ENCODE measurements around the gene FAM222A. TPM values are rescaled to one million over a fixed set of nuclear protein-coding genes. Genes with fewer than 3 reads are reported as not detected.

FAM222A gene
- total and polyA plus RNA-seq, 2 of the 4 experiments (the other 2 are of a cell fraction) = under 0.01 to 0.32 TPM

- no peaks in the 10 kb centered on the region for H3K36me3 ChIP-seq (ENCODE audit: control insufficient read depth, insufficient read depth, low read length)
- H3K23ac ChIP-seq (ENCODE audit: low read depth, low read length) = no peak overlapping the region
- no peak overlapping the region for H2BK20ac ChIP-seq (ENCODE audit: low read depth, low read length)
- in situ Hi-C loops (cut with MboI; ENCODE audit: low sequenced_read_pairs) (no loop called here), dilution Hi-C loops (cut with HindIII; ENCODE audit: low sequenced_read_pairs, unreplicated experiment) (no loop called here), intact Hi-C loops (cut with micrococcal nuclease) (no loop called here)
- ChIA-PET POLR2A (ENCODE audit: unreplicated experiment) (no interaction called here), CTCF (no interaction called here)
- no peaks in the 10 kb centered on the region for H3K9me1 ChIP-seq (ENCODE audit: insufficient read depth, low read length)
- no peaks in the 10 kb centered on the region for H3K79me1 ChIP-seq (ENCODE audit: low read depth in 1 of 2, low read length in 2 of 2)
- WGBS, 2 experiments (ENCODE audit: extremely low coverage in 2 of 2, insufficient read length in 1 of 2) = 88% methylated on average over 17 of the region's 38 CpGs; no CpG with 5 or more reads in 1 of the 2 experiments
- H2AFZ ChIP-seq (replicated peaks; ENCODE audit: low read length, poor library complexity) = no peak overlapping the region
- no peak overlapping the region for H3K4me2 ChIP-seq (ENCODE audit: low read depth, low read length)
- H2AK9ac ChIP-seq (replicated peaks; ENCODE audit: low read depth, low read length, poor library complexity) = no peak overlapping the region
- no peak for TF ChIP-seq MAZ (IDR thresholded peaks at IDR 0.05; ENCODE audit: borderline replicate concordance, low read depth, low read length)
- TF ChIP-seq CHD1 (IDR thresholded peaks at IDR 0.05; ENCODE audit: low read depth, low read length) = no peak
- TF ChIP-seq MAFK (IDR thresholded peaks at IDR 0.05; ENCODE audit: low read depth, low read length) = no peak
- TF ChIP-seq RAD21 (IDR thresholded peaks at IDR 0.05; ENCODE audit: low read length) = no peak
- no peak for TF ChIP-seq ELK1 (IDR thresholded peaks at IDR 0.05; ENCODE audit: borderline replicate concordance, low read depth, low read length)
- no peak for TF ChIP-seq NFE2L2 (IDR thresholded peaks at IDR 0.05; ENCODE audit: low read depth, low read length)
- no peak for TF ChIP-seq SMC3 (IDR thresholded peaks at IDR 0.05; ENCODE audit: low read depth, low read length)
- no peak for TF ChIP-seq CTCF (conservative IDR thresholded peaks at IDR 0.05; ENCODE audit: low read depth, low read length)
- TF ChIP-seq CEBPB (IDR thresholded peaks at IDR 0.05; ENCODE audit: low read depth, low read length) = no peak
- TF ChIP-seq MXI1 (IDR thresholded peaks at IDR 0.05; ENCODE audit: borderline replicate concordance, low read depth, low read length) = no peak
- no peak for TF ChIP-seq FOS (IDR thresholded peaks at IDR 0.05; ENCODE audit: low read depth, low read length)
- TF ChIP-seq BHLHE40 (IDR thresholded peaks at IDR 0.05; ENCODE audit: low read depth, low read length) = no peak
- no peak for TF ChIP-seq POLR2A (IDR thresholded peaks at IDR 0.05; ENCODE audit: low read depth, low read length)
- no peak for TF ChIP-seq RFX5 (IDR thresholded peaks at IDR 0.05; ENCODE audit: low read depth, low read length)
- no peak for TF ChIP-seq RCOR1 (IDR thresholded peaks at IDR 0.05; ENCODE audit: insufficient replicate concordance, low read length)
- no peak for TF ChIP-seq USF2 (IDR thresholded peaks at IDR 0.05; ENCODE audit: low read depth, low read length)
- H4K20me1 ChIP-seq (ENCODE audit: insufficient read depth, low read length) = no peaks in the 10 kb centered on the region
- H3K9ac ChIP-seq (ENCODE audit: low read depth, low read length) = no peak overlapping the region
- no peaks in the 10 kb centered on the region for H3K4me1 ChIP-seq (ENCODE audit: control insufficient read depth, insufficient read depth, low read length)
- no peak for DNase-seq
- H3K56ac ChIP-seq (ENCODE audit: extremely low read depth, insufficient read depth, low read length) = no peak overlapping the region
- H3K14ac ChIP-seq (replicated peaks; ENCODE audit: low read depth, low read length) = no peak overlapping the region
- no peak overlapping the region for H4K5ac ChIP-seq (ENCODE audit: low read depth, low read length)
- no peak overlapping the region for H3K18ac ChIP-seq (ENCODE audit: low read depth, low read length)
- H2BK5ac ChIP-seq (ENCODE audit: low read depth, low read length, poor library complexity, severe bottlenecking) = no peak overlapping the region
- BruUV-seq (replicated peaks) = no TSS peak
- no peak overlapping the region for H3K27ac ChIP-seq (ENCODE audit: insufficient read depth, low read length)
- H2BK15ac ChIP-seq (ENCODE audit: low read depth, low read length) = no peak overlapping the region
- H3K9me3 ChIP-seq (ENCODE audit: control insufficient read depth, insufficient read depth, low read length) = no peaks in the 10 kb centered on the region
- H3K4me3 ChIP-seq (ENCODE audit: insufficient read depth, low read depth, low read length) = no peak overlapping the region
- no peak overlapping the region for H2AK5ac ChIP-seq (ENCODE audit: low read depth, low read length)
- H4K8ac ChIP-seq (ENCODE audit: low read depth in 2 of 2, low read length in 2 of 2) = no peak overlapping the region
- no peak overlapping the region for H2BK120ac ChIP-seq (ENCODE audit: low read depth, low read length)
- no peak overlapping the region for H4K91ac ChIP-seq (ENCODE audit: insufficient read depth, low read depth, low read length)
- H3K4ac ChIP-seq (ENCODE audit: low read depth, low read length) = no peak overlapping the region
- H3K27me3 ChIP-seq (ENCODE audit: control insufficient read depth, insufficient read depth, low read length) = peaks cover 3% of the 10 kb centered on the region; the same call in 1 of the 2 replicates
- ATAC-seq (ENCODE audit: low read depth) = no peak
Measured at GRCh38 chr12:109768901-109769670, 55.5 kb downstream of the FAM222A start.
